Glomerular endothelial cell (primary cell): Measurements from ENCODE around the gene RNU6-9. TPM values are rescaled to one million over a fixed set of nuclear protein-coding genes. Genes with fewer than 3 reads are reported as not detected.

Source experiments
- DNase-seq: peaks from one replicate; pipeline ENCODE4 v3.0.0-alpha.2; 2011; ENCODE audit warnings: low read depth, low spot score; ENCODE audit errors: extremely low read depth
- total RNA-seq: library from RNA; depleted of rRNA; stranded (reverse); fragments of >200 nt; gene quantifications from 2 replicates; pipeline ENCODE4 v1.2.3, GENCODE V29; 2015

RNU6-9 gene
- total RNA-seq, 1 donor from 2014 or later = not detected

DNA sequence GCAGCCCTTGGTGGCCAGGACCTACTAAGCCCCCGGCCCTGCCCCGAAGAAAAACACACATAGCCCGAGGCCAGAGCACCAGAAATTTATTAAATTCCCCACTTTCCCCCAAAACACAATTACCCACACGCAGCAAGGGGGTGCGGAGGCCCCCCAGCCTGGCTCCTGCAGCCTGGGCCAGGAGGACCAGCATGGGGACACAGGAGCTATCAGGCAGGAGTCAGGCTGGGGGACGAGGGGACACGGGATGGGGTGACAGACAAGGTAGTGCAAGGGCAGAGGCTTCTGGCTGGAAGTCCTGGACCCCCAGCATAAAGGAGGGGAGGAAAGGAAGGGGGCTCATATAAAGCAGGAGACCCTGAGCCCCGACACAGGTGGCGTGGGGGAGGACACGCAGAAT is 3.1 kb downstream of the RNU6-9 start:
- DNase-seq = no peak

DNA sequence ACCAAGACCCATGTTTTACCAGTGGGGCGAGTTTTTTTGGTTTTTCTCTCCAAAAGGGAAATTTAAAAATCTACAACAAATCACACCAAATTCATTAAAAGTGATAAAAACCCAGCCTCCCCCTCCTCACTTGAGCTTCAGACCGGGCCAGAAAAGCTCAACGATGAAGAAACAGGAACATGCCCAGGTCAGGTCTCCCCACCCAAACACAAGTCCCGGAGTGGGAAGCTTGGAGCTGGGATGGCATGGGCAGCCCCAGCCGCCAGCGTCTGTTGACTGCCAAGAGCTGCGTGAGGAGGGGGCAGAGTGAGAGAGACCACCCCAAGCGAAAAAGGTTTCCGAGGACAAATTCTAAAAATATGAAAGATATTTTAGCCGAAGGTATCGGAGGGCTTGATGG is 3.7 kb downstream of the RNU6-9 start:
- no peak for DNase-seq

- no peak for DNase-seq
Measured at GRCh38 chr19:897442-898039, 4.3 kb downstream of the RNU6-9 start.

GRCh38 chr19:898663-899062 is 5.4 kb downstream of the RNU6-9 start:
- no peak for DNase-seq

- DNase-seq = no peak
Measured at GRCh38 chr19:899336-900042, 6.2 kb downstream of the RNU6-9 start.

DNA sequence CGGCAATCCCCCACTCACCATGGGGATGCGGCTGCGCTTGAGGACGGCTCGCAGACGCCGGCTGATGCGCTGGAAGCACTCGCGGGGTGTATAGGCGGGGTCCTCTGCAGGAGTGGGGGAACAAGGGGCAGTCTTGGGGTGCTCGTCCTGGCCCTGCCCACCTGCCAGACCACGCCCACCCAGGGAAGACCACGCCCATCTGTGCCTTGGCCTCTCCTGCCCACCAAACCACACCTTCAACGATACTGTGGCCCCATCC is 6.7 kb downstream of the RNU6-9 start:
- no peak for DNase-seq

- DNase-seq = no peak
Measured at GRCh38 chr19:900302-901111, 7.2 kb downstream of the RNU6-9 start.

DNA sequence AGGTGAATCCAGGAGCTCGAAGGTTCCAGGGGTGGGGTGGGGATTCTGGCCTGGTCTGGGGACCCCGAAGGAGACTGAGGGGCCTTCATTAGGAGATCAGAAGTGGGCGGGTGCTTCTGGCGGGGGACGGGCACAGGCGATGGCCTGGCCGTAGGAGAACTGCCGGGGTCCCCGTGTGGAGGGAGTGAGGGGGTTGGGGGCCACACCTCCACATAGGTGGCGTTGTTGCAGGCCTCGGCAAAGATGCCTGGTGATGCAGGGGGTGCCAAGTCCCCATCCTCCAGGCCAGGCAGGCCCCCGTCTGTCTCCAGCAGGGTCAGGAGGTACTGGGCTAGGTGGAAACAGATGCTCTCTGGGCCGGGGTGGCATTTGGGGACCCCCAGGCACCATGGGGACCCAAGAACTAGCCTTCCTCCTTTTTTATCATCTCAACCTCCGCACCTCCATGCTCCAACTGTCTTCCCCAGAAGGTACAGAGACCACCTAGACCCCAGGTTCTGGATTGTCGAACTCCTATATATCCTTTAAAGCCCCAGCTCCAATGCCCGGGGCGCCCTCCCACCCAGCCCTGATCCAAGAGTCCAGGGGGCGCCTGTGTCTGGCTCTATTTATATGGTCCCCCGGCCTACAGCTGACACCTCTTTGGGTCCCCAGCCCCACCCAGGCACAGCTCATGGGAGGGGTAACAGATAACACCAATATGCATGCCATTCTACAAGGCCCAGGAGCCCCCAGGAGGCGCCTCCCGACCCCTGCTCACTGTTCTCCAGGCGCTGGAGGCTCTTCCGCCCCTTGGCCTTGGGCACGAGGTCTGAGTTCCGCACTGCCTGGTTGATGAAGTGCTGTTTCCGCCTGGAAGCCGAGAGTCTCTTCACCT is 8.2 kb downstream of the RNU6-9 start:
- DNase-seq = no peak

DNA sequence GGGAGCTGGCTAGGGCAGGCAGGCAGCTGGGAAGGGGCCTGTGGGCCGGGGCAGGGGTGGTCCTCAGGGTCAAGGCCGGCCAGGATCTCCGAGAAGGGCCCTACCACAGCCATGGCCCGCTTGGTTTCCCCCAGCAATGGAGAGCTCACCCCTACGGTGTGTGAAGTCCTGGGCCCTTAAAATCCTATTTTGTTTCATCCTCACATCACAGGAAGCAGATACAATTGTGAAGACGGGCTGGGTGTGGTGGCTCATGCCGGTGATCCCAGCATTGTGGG is 8.7 kb downstream of the RNU6-9 start:
- DNase-seq = no peak

GRCh38 chr19:902446-903226 is 9.4 kb downstream of the RNU6-9 start:
- no peak for DNase-seq

- no peak for DNase-seq
Measured at GRCh38 chr19:903266-903797, 10.0 kb downstream of the RNU6-9 start.

- no peak for DNase-seq
Measured at GRCh38 chr19:904545-904944, 11.3 kb downstream of the RNU6-9 start.

DNA sequence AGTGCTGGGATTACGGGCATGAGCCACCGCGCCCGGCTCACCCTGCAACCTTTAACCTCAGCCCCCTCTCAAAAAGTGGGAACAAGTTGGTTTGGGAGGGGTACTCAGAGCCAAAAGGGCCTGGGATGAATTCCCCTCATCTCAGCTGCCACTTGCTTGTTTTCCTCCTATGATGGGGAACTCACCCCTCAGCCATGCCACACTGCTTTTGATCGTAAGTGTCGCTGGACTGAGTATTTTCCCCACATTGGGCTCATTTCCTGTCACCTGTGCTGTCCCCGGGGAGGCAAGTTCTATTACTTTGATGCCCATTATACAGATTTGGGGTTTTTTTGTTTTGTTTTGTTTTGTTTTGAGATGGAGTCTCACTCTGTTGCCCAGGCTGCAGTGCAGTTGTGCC is 13.2 kb downstream of the RNU6-9 start:
- no peak for DNase-seq

- no peak for DNase-seq
Measured at GRCh38 chr19:907183-907853, 14.0 kb downstream of the RNU6-9 start.

DNA sequence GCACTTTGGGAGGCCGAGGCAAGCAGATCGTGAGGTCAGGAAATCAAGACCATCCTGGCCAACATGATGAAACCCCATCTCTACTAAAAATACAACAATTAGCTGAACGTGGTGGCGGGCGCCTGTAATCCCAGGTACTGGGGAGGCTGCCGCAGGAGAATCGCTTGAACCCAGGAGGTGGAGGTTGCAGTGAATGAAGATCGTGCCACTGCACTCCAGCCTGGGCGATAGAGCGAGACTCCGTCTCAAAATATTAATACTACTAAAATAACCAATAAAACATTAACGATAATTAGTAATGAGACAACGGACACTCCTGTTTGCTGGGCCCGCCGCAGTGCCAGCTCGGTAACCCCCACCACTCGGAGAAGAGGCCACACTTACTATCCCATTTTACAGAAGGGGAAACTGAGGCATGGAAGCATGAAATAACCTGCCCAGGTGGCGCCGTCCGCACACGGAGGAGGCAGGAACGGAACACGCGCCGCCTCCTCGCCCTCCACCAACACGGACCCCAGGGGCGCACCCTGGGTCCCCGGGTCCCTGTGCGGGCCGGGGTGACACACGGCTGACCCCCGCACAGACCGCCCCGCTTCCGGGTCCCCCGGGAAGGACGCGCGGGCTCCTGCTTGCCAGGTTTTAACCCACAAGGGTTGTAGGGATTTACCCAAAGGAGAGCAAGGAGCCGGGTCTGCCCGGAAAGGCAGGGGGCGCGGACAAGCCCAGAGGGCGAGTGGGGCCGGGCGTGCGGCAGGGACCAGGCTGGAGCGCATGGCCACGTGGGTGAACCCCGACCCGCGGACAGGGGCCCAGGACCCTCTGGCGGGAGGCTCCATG is 18.1 kb downstream of the RNU6-9 start:
- no peak for DNase-seq

DNA sequence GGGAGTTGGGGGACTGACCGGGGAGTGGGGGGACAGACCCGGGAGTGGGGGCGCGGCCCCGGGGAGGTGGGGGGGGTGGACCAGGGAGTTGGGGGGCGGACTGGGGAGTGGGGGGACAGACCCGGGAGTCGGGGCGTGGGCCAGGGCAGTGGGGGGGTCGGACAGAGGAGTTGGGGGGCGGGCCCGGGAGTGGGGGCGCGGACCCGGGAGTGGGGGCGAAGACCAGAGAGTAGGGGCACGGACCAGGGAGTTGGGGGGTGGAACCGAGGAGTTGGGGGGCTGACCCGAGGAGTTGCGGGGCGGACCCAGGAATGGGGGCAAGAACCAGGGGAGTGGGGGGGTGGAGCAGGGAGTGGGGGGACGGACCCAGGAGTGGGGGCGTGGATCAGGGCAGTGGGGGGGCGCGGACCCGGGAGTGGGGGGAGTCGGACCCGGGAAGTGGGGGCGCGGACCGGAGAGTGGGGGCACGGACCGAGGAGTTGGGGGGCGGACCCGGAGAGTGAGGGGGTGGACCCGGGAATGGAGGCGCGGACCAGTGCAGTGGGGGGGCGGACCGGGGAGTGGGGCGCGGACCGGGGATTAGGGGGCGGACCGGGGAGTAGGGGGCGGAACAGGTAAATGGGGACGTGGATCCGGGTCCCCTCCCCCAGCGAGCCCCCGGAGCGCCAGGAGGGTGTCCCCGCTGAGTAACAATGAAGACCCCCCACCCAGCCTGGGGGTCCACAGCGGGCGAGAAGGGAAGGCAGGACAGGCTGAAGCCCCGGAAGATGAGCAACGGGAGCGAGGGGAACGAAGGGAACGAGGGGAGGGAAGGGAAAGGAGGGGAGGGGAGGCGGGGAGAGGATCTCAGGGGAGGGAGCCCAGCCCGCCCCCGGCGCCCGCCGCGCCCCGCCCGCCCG is 19.1 kb downstream of the RNU6-9 start:
- DNase-seq = no peak

GRCh38 chr19:913080-913748 is 19.9 kb downstream of the RNU6-9 start, which contains the start of gene R3HDM4:
R3HDM4 (minus strand) TSS chr19:913219; CDS start chr19:913157, 62 bp downstream.
- no peak for DNase-seq
